Osteoblast (primary cell): ENCODE data around the gene CCDC86. TPM values are rescaled to one million over a fixed set of nuclear protein-coding genes. Genes with fewer than 3 reads are reported as not detected.

Experiments
- DNase-seq: peaks from one replicate; pipeline ENCODE4 v3.0.0; 2011; ENCODE audit warnings: low spot score, mixed read lengths; ENCODE audit not compliant: insufficient read length; ENCODE audit errors: missing footprints
- H2AFZ ChIP-seq: 2 replicates; pipeline ENCODE4 v1.6.0; 2011; ENCODE audit warnings: mild to moderate bottlenecking, low read length
- H3K27ac ChIP-seq: 2 replicates; pipeline ENCODE4 v1.5.1; 2011; ENCODE audit warnings: mild to moderate bottlenecking, low read depth, low read length, moderate library complexity
- H3K27me3 ChIP-seq: 2 replicates; pipeline ENCODE4 v1.6.0; 2012; ENCODE audit warnings: mild to moderate bottlenecking, control low read depth, inconsistent platforms, low read length, moderate library complexity; ENCODE audit not compliant: insufficient read depth
- H3K36me3 ChIP-seq: 2 replicates; pipeline ENCODE4 v1.5.1; 2011; ENCODE audit warnings: mild to moderate bottlenecking, low read length, control low read depth, moderate library complexity; ENCODE audit not compliant: insufficient read depth
- H3K4me1 ChIP-seq: 2 replicates; pipeline ENCODE4 v1.5.1; 2011; ENCODE audit warnings: mild to moderate bottlenecking, low read length, control low read depth, moderate library complexity; ENCODE audit not compliant: insufficient read depth
- H3K4me2 ChIP-seq: 2 replicates; pipeline ENCODE4 v1.6.0; 2011; ENCODE audit warnings: mild to moderate bottlenecking, low read length; ENCODE audit not compliant: insufficient read depth
- H3K4me3 ChIP-seq: fragments of 200-600 bp; sonication (generic); 3 replicates; pipeline ENCODE4 v1.5.1; 2012; ENCODE audit warnings: mild to moderate bottlenecking, low read length, inconsistent platforms; ENCODE audit not compliant: insufficient read depth
- H3K79me2 ChIP-seq: 2 replicates; pipeline ENCODE4 v1.6.0; 2012; ENCODE audit warnings: mild to moderate bottlenecking, low read length, control low read depth, inconsistent platforms; ENCODE audit not compliant: insufficient read depth
- H3K9me3 ChIP-seq: 2 replicates; pipeline ENCODE4 v1.5.1; 2011; ENCODE audit warnings: low read depth, low read length, control low read depth
- H4K20me1 ChIP-seq: 2 replicates; pipeline ENCODE4 v1.6.0; 2012; ENCODE audit warnings: mild to moderate bottlenecking, low read length, control low read depth; ENCODE audit not compliant: insufficient read depth
- CTCF ChIP-seq: IDR thresholded peaks from 2 replicates; pipeline ENCODE4 v1.5.1; 2011; ENCODE audit warnings: mild to moderate bottlenecking, low read depth, low read length, moderate library complexity; ENCODE audit errors: extremely low read depth
- total RNA-seq: library from RNA; depleted of rRNA; stranded (reverse); fragments of >200 nt; gene quantifications from 2 replicates; pipeline ENCODE4 v1.2.3, GENCODE V29; 2012

Gene CCDC86
- total RNA-seq, 1 donor = 6.2 TPM

GRCh38 chr11:60847281-60847680, 5.4 kb downstream of the CCDC86 start:
- Histone ChIP-seq H3K27ac (no peak overlapping the region), H3K27me3 (no peaks in the 10 kb centered on the region), H3K36me3 (peaks cover 12% of the 10 kb centered on the region), H3K4me2 (no peak overlapping the region), H3K4me3 (no peak overlapping the region), H2AFZ (no peak overlapping the region), H3K79me2 (peaks cover 37% of the 10 kb centered on the region), H4K20me1 (peaks cover 7% of the 10 kb centered on the region), H3K4me1 (peaks cover 23% of the 10 kb centered on the region), H3K9me3 (no peaks in the 10 kb centered on the region)
- TF ChIP-seq CTCF = no peak
- no peak for DNase-seq

- Histone ChIP-seq H3K4me2 (no peak overlapping the region), H3K4me3 (no peak overlapping the region), H3K36me3 (peaks cover 12% of the 10 kb centered on the region), H2AFZ (no peak overlapping the region), H4K20me1 (peaks cover 7% of the 10 kb centered on the region), H3K27me3 (no peaks in the 10 kb centered on the region), H3K9me3 (no peaks in the 10 kb centered on the region), H3K4me1 (peaks cover 18% of the 10 kb centered on the region), H3K79me2 (peaks cover 31% of the 10 kb centered on the region), H3K27ac (no peak overlapping the region)
- TF ChIP-seq CTCF = no peak
- no peak for DNase-seq
These were observed 6.0 kb downstream of the CCDC86 start for GRCh38 chr11:60847896-60848295.

- peaks cover 10% of the 10 kb centered on the region for H3K4me1 ChIP-seq
- peaks cover 12% of the 10 kb centered on the region for H3K36me3 ChIP-seq
- DNase-seq = peak; percentile 71
- H2AFZ ChIP-seq = no peak overlapping the region
- H3K79me2 ChIP-seq = peaks cover 22% of the 10 kb centered on the region
- H3K4me2 ChIP-seq = no peak overlapping the region
- no peak overlapping the region for H3K27ac ChIP-seq
- no peaks in the 10 kb centered on the region for H3K27me3 ChIP-seq
- no peak for TF ChIP-seq CTCF
- H3K4me3 ChIP-seq = no peak overlapping the region
- peaks cover 7% of the 10 kb centered on the region for H4K20me1 ChIP-seq
- H3K9me3 ChIP-seq = no peaks in the 10 kb centered on the region
These were observed 6.8 kb downstream of the CCDC86 start for GRCh38 chr11:60848714-60849151.

GRCh38 chr11:60849641-60850520, 8.0 kb downstream of the CCDC86 start:
- Histone ChIP-seq H3K9me3 (no peaks in the 10 kb centered on the region), H2AFZ (no peak overlapping the region), H3K4me1 (no peaks in the 10 kb centered on the region), H4K20me1 (peaks cover 3% of the 10 kb centered on the region), H3K4me3 (no peak overlapping the region), H3K27ac (no peak overlapping the region), H3K79me2 (peaks cover 11% of the 10 kb centered on the region), H3K27me3 (no peaks in the 10 kb centered on the region), H3K36me3 (peaks cover 12% of the 10 kb centered on the region), H3K4me2 (no peak overlapping the region)
- no peak for TF ChIP-seq CTCF
- DNase-seq = peak; percentile 85
